ENCODE measurements around the gene C11orf24. TPM values are rescaled to one million over a fixed set of nuclear protein-coding genes. Genes with fewer than 3 reads are reported as not detected.

C11orf24 gene
- total and polyA plus RNA-seq, 10 of the 15 experiments (the other 5 are each of a cell fraction or from before 2014, with no cell fraction given): 4.3 to 104 (median 41.4) TPM

- DNase-seq (ENCODE audit: low read depth, low spot score) (no peak), ATAC-seq (no peak), FAIRE-seq (no peak)
- in situ Hi-C loops (cut with MboI) (no loop called here), intact Hi-C loops (cut with micrococcal nuclease; ENCODE audit: unreplicated experiment) (no loop called here)
- Histone ChIP-seq H3K79me2 (ENCODE audit: control insufficient read depth, insufficient read depth, low read length) (peaks cover 8% of the 10 kb centered on the region), H3K27ac (ENCODE audit: control insufficient read depth, insufficient read depth) (no peak overlapping the region), H3K27me3 (replicated peaks in 1 of 2; ENCODE audit: control insufficient read depth in 2 of 2, insufficient read depth in 2 of 2, low read length in 1 of 2) (no peaks in the 10 kb centered on the region), H3K4me2 (ENCODE audit: control insufficient read depth, insufficient read depth) (no peak overlapping the region), H2AFZ (ENCODE audit: control insufficient read depth, low read depth, low read length) (no peak overlapping the region), H4K20me1 (ENCODE audit: control insufficient read depth, insufficient read depth) (no peaks in the 10 kb centered on the region), H3K9me3 (replicated peaks; ENCODE audit: control insufficient read depth, insufficient read depth, low read length) (no peaks in the 10 kb centered on the region), H3K36me3 (ENCODE audit: control insufficient read depth in 2 of 2, insufficient read depth in 2 of 2, low read length in 1 of 2) (peaks cover 18 to 28% of the 10 kb centered on the region in 2 experiments; a peak in 3 of 4 replicates), H3K9ac (ENCODE audit: control insufficient read depth, insufficient read depth, low read length) (no peak overlapping the region), H3K4me3 (no peak overlapping the region), H3K4me1 (ENCODE audit: control insufficient read depth, insufficient read depth, low read length) (peaks cover 11% of the 10 kb centered on the region)
- BruUV-seq (replicated peaks): no TSS peak
- POLR2A ChIA-PET: no interaction called here
- SMC1A ChIA-PET (ENCODE audit: uncharacterized antibody, unreplicated experiment): interaction anchor here (1.3 to 6.0 kb wide), 4 partner anchors 11 to 110 kb away, joined by 3 to 134 read pairs (median 22); partner anchors contain the start of gene C11orf24
- CTCF ChIA-PET: interaction anchor here (0.6 to 14.0 kb wide), 4 partner anchors 14 to 138 kb away, joined by 3 to 365 read pairs (median 10); no protein-coding TSS in a partner anchor
- RAD21 ChIA-PET (ENCODE audit: unreplicated experiment): interaction anchor here (1.0 to 5.9 kb wide), 4 partner anchors 11 to 43 kb away, joined by 4 to 186 read pairs (median 22); partner anchors contain the start of gene C11orf24
- peak; percentile 76 for TF ChIP-seq BCL3 (IDR thresholded peaks at IDR 0.05; ENCODE audit: borderline replicate concordance, insufficient read depth, low read depth, low read length, poor library complexity, severe bottlenecking)
- no peak for TF ChIP-seq ESRRA (IDR thresholded peaks at IDR 0.05; ENCODE audit: low read length)
- TF ChIP-seq POLR2A (IDR thresholded peaks at IDR 0.05; ENCODE audit: low read depth, low read length): peak; percentile 44; the same call in 1 of the 2 replicates
- WGBS (ENCODE audit: insufficient coverage, insufficient replicate concordance, low lambda C conversion rate, missing lambda C conversion rate): 96% methylated on average over 6 of the region's 6 CpGs
Measured at GRCh38 chr11:68260484-68260883, 11.3 kb downstream of the C11orf24 start.
